Lung (tissue), 12 donors: Measurements from ENCODE around the gene NUCB2. TPM values are rescaled to one million over a fixed set of nuclear protein-coding genes. Genes with fewer than 3 reads are reported as not detected.

Experiments
- ATAC-seq: fragments of 200-7000 bp; cut with Tn5 transposase; one replicate; pipeline ENCODE4 v1.9.1; 2020; ENCODE audit warnings: moderate number of reproducible peaks; ENCODE audit not compliant: insufficient read depth, low FRiP score
- DNase-seq, 3 donors: peaks; one replicate each; pipeline ENCODE4 v3.0.0-alpha.2; 2013 to 2017
- H3K27ac ChIP-seq, 2 donors: one replicate each; pipeline ENCODE4 v1.5.1; 2013; ENCODE audit warnings: mild to moderate bottlenecking in 2 of 2, moderate library complexity in 2 of 2, control low read depth in 1 of 2, inconsistent platforms in 1 of 2, low read depth in 1 of 2, low read length in 1 of 2
- H3K27me3 ChIP-seq, 3 donors: one replicate each; pipeline ENCODE4 v1.5.1; 2013; ENCODE audit warnings: low read length in 2 of 3; ENCODE audit not compliant: control insufficient read depth in 3 of 3, insufficient read depth in 3 of 3
- H3K36me3 ChIP-seq, 4 donors: one replicate each; pipeline ENCODE4 v1.5.1; 2013; ENCODE audit warnings: low read length in 4 of 4, mild to moderate bottlenecking in 1 of 4, moderate library complexity in 1 of 4; ENCODE audit not compliant: control insufficient read depth in 4 of 4, insufficient read depth in 4 of 4
- H3K4me1 ChIP-seq, 5 donors: one replicate each; pipeline ENCODE4 v1.5.1; 2013; ENCODE audit warnings: low read length in 5 of 5, mild to moderate bottlenecking in 2 of 5, moderate library complexity in 1 of 5; ENCODE audit not compliant: control insufficient read depth in 5 of 5, insufficient read depth in 5 of 5
- H3K4me3 ChIP-seq: one replicate; pipeline ENCODE4 v1.5.1; 2013; ENCODE audit warnings: mild to moderate bottlenecking, control low read depth, moderate library complexity
- H3K9ac ChIP-seq, 2 donors: one replicate each; pipeline ENCODE4 v1.5.1; 2013; ENCODE audit warnings: low read length in 2 of 2, control low read depth in 1 of 2; ENCODE audit not compliant: insufficient read depth in 1 of 2
- H3K9me3 ChIP-seq, 4 donors: one replicate each; pipeline ENCODE4 v1.5.1; 2013; ENCODE audit warnings: low read length in 3 of 4, mild to moderate bottlenecking in 1 of 4, moderate library complexity in 1 of 4; ENCODE audit not compliant: control insufficient read depth in 4 of 4, insufficient read depth in 3 of 4
- WGBS, 2 donors: extraction: QIAGEN DNeasy Blood & Tissue Kit; methylation state at CpG; one replicate each; pipeline ENCODE4 v1.1.7; 2013; 5-methylcytosine and 5-hydroxymethylcytosine counted together
- polyA plus RNA-seq, 2 donors: library from polyadenylated mRNA; stranded (reverse); fragments of 200-250 nt; gene quantifications; one replicate each; pipeline ENCODE4 v1.2.1, GENCODE V29; 2013
- total RNA-seq, 2 donors: library from RNA; depleted of rRNA in 1 of 2; stranded (reverse); fragments of >200 nt in 1 of 2; gene quantifications; one replicate each; pipeline ENCODE4 v1.2.1, GENCODE V29; 2014 to 2021
- TF ChIP-seq, protein P1 (sequence below): IDR thresholded peaks from 2 replicates; pipeline ENCODE4 v1.5.1; 2012; ENCODE audit warnings: mild to moderate bottlenecking; ENCODE audit errors: control extremely low read depth, extremely low read depth
- donor health status: control.
- donor health status: control.
- donor health status: Bipolar disorder and iron deficiency.
- donor health status: healthy.
- donor health status: DM: yes; HTN: yes; CAD: no.

Gene NUCB2
- total and polyA plus RNA-seq, 4 donors = 73.6 to 136 (median 116) TPM

GRCh38 chr11:17379383-17380180 lies 103.0 kb downstream of the NUCB2 start:
- no peak overlapping the region for H3K9ac ChIP-seq
- H3K27me3 ChIP-seq = no peaks in the 10 kb centered on the region
- H3K27ac ChIP-seq = no peak overlapping the region
- WGBS, 2 donors = 86 to 94% methylated on average over 7 of the region's 7 CpGs
- TF ChIP-seq, protein P1, sequence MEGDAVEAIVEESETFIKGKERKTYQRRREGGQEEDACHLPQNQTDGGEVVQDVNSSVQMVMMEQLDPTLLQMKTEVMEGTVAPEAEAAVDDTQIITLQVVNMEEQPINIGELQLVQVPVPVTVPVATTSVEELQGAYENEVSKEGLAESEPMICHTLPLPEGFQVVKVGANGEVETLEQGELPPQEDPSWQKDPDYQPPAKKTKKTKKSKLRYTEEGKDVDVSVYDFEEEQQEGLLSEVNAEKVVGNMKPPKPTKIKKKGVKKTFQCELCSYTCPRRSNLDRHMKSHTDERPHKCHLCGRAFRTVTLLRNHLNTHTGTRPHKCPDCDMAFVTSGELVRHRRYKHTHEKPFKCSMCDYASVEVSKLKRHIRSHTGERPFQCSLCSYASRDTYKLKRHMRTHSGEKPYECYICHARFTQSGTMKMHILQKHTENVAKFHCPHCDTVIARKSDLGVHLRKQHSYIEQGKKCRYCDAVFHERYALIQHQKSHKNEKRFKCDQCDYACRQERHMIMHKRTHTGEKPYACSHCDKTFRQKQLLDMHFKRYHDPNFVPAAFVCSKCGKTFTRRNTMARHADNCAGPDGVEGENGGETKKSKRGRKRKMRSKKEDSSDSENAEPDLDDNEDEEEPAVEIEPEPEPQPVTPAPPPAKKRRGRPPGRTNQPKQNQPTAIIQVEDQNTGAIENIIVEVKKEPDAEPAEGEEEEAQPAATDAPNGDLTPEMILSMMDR = no peak
- ATAC-seq = no peak
- no peaks in the 10 kb centered on the region for H3K4me1 ChIP-seq
- DNase-seq = no peak
- peaks cover 0 to 6% (median 2%) of the 10 kb centered on the region in 4 donors for H3K9me3 ChIP-seq
- no peak overlapping the region for H3K4me3 ChIP-seq
- H3K36me3 ChIP-seq = peaks cover 0 to 4% (median 0%) of the 10 kb centered on the region in 4 donors

DNA sequence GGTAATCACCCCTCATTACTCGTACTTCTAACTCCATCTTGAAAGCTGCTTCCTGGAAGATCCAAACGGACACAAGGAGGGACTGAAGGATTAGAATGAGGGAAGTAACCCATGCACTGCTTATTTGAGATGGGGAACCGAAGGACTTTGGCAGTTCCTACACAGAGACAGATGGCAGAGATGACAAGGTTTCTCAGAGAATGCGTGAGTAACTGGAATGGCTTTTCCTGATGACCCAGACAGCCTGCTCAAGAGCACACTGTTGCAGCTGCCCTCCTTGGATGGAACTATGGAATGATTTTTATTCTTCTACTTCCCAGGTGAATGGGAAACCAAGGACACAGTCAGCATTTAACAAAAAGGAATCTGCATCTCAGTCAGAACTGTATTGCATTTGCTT lies 104.6 kb downstream of the NUCB2 start:
- no peak overlapping the region for H3K4me3 ChIP-seq
- TF ChIP-seq, protein P1 = no peak
- H3K9me3 ChIP-seq = peaks cover 0 to 4% (median 2%) of the 10 kb centered on the region in 4 donors
- ATAC-seq = no peak
- 77 to 83% methylated on average over 4 of the region's 4 CpGs for WGBS, 2 donors
- H3K36me3 ChIP-seq = peaks cover 0 to 3% (median 0%) of the 10 kb centered on the region in 4 donors
- peaks cover 0 to 4% (median 0%) of the 10 kb centered on the region in 5 donors for H3K4me1 ChIP-seq
- no peak for DNase-seq
- H3K27me3 ChIP-seq = no peaks in the 10 kb centered on the region
- H3K27ac ChIP-seq = no peak overlapping the region
- no peak overlapping the region for H3K9ac ChIP-seq

Other genes with a start within 250 kb of the NUCB2 start
- 1,000 to 10,000 TPM in 1 of 2 donors, 100 to 1,000 TPM in 1; 652 to 1,056 TPM for gene RPS13, start 199.1 kb upstream of the NUCB2 start, total RNA-seq
- gene RPS13, start 199.1 kb upstream of the NUCB2 start, polyA plus RNA-seq = 1,000 to 10,000 TPM; 1,250 to 1,941 TPM
- gene PIK3C2A, start 68.8 kb upstream of the NUCB2 start, total RNA-seq = 100 to 1,000 TPM in 1 of 2 donors, 10 to 100 TPM in 1; 60.2 to 103 TPM
- 10 to 100 TPM; 13.6 to 17.8 TPM for gene PIK3C2A, start 68.8 kb upstream of the NUCB2 start, polyA plus RNA-seq
- gene NCR3LG1, start 75.1 kb downstream of the NUCB2 start, total RNA-seq = 1 to 10 TPM; 1.3 to 5.8 TPM
- 1 to 10 TPM in 1 of 2 donors, under 1 TPM in 1; 0.94 to 3.0 TPM for gene NCR3LG1, start 75.1 kb downstream of the NUCB2 start, polyA plus RNA-seq
- 1 to 10 TPM; 2.3 to 4.5 TPM for gene KCNJ11, start 111.9 kb downstream of the NUCB2 start, total RNA-seq
- gene KCNJ11, start 111.9 kb downstream of the NUCB2 start, polyA plus RNA-seq = 1 to 10 TPM; 2.5 to 3.1 TPM
- 1 to 10 TPM; 1.2 to 3.9 TPM for gene ABCC8, start 200.1 kb downstream of the NUCB2 start, total RNA-seq
- 10 to 100 TPM in 1 of 2 donors, 1 to 10 TPM in 1; 2.4 to 14.9 TPM for gene ABCC8, start 200.1 kb downstream of the NUCB2 start, polyA plus RNA-seq